Measurements from ENCODE around the gene FLT3LG.

DNA sequence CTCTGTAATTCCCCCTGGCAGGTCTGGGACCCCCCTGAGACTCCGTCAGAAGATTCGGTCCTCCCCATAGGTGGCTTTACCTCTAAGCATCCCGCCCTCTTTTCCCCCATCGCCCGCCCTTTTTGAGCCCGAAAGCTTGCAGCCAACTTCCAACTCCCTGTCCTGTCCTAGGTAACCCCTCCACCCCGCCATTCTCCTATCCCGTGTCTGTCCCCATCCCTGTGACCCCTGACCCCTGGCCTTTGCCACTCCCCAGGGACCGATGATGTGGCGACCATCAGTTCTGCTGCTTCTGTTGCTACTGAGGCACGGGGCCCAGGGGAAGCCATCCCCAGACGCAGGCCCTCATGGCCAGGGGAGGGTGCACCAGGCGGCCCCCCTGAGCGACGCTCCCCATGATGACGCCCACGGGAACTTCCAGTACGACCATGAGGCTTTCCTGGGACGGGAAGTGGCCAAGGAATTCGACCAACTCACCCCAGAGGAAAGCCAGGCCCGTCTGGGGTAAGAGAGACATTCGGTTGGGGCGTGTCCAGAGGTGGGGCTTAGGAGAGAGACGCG is 54.3 kb downstream of the FLT3LG start:
- TF ChIP-seq TAF1 (IDR thresholded peaks at IDR 0.05; ENCODE audit: borderline replicate concordance, insufficient read depth, low read length) (no peak), POLR2AphosphoS5 (IDR thresholded peaks at IDR 0.05; ENCODE audit: low read depth, low read length) (no peak), SIN3A (IDR thresholded peaks at IDR 0.05; ENCODE audit: borderline replicate concordance, insufficient read depth, low read length) (no peak), FOXP2 (optimal IDR thresholded peaks at IDR 0.05; ENCODE audit: borderline replicate concordance, extremely low read depth, extremely low read length, insufficient read depth) (no peak)
- TF ChIP-seq, protein P1, sequence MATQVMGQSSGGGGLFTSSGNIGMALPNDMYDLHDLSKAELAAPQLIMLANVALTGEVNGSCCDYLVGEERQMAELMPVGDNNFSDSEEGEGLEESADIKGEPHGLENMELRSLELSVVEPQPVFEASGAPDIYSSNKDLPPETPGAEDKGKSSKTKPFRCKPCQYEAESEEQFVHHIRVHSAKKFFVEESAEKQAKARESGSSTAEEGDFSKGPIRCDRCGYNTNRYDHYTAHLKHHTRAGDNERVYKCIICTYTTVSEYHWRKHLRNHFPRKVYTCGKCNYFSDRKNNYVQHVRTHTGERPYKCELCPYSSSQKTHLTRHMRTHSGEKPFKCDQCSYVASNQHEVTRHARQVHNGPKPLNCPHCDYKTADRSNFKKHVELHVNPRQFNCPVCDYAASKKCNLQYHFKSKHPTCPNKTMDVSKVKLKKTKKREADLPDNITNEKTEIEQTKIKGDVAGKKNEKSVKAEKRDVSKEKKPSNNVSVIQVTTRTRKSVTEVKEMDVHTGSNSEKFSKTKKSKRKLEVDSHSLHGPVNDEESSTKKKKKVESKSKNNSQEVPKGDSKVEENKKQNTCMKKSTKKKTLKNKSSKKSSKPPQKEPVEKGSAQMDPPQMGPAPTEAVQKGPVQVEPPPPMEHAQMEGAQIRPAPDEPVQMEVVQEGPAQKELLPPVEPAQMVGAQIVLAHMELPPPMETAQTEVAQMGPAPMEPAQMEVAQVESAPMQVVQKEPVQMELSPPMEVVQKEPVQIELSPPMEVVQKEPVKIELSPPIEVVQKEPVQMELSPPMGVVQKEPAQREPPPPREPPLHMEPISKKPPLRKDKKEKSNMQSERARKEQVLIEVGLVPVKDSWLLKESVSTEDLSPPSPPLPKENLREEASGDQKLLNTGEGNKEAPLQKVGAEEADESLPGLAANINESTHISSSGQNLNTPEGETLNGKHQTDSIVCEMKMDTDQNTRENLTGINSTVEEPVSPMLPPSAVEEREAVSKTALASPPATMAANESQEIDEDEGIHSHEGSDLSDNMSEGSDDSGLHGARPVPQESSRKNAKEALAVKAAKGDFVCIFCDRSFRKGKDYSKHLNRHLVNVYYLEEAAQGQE (IDR thresholded peaks at IDR 0.05; ENCODE audit: insufficient read depth in 1 of 2, low read depth in 2 of 2, low read length in 2 of 2), result no peak
